GM23338 (cell line): ENCODE measurements around the gene TNFRSF8. TPM values are rescaled to one million over a fixed set of nuclear protein-coding genes. Genes with fewer than 3 reads are reported as not detected.

Experiments
- ATAC-seq: fragments of 200-7000 bp; cut with Tn5 transposase; 3 replicates; pipeline ENCODE4 v1.9.1; 2020
- DNase-seq: peaks from one replicate; pipeline ENCODE4 v3.0.0-alpha.2; 2015; ENCODE audit warnings: low spot score
- H2AFZ ChIP-seq: fragments of 200-600 bp; sonication (generic); 2 replicates; pipeline ENCODE4 v1.8.0; 2016; ENCODE audit warnings: antibody characterized with exemption, mild to moderate bottlenecking, moderate library complexity
- H3F3A ChIP-seq: fragments of 200-600 bp; sonication (generic); replicated peaks from 2 replicates; pipeline ENCODE4 v1.8.0; 2017; ENCODE audit warnings: antibody characterized with exemption, mixed run types, low read depth
- H3K27ac ChIP-seq: fragments of 200-600 bp; sonication (generic); 2 replicates; pipeline ENCODE4 v1.6.1; 2016; ENCODE audit warnings: low read depth
- H3K27me3 ChIP-seq: fragments of 200-600 bp; sonication (generic); 2 replicates; pipeline ENCODE4 v1.8.0; 2016; ENCODE audit warnings: mild to moderate bottlenecking, mixed run types, moderate library complexity; ENCODE audit not compliant: insufficient read depth
- H3K36me3 ChIP-seq: fragments of 200-600 bp; sonication (generic); 2 replicates; pipeline ENCODE4 v1.8.0; 2016; ENCODE audit warnings: mild to moderate bottlenecking; ENCODE audit not compliant: insufficient read depth
- H3K4me1 ChIP-seq: fragments of 200-600 bp; sonication (generic); 2 replicates; pipeline ENCODE4 v1.8.0; 2016; ENCODE audit warnings: mild to moderate bottlenecking, moderate library complexity; ENCODE audit not compliant: insufficient read depth
- H3K4me2 ChIP-seq: fragments of 200-600 bp; sonication (generic); 2 replicates; pipeline ENCODE4 v1.7.1; 2017; ENCODE audit warnings: mixed run types
- H3K4me3 ChIP-seq: fragments of 200-600 bp; sonication (generic); 2 replicates; pipeline ENCODE4 v1.6.1; 2016; ENCODE audit warnings: mixed run types
- H3K79me2 ChIP-seq: fragments of 200-600 bp; sonication (generic); replicated peaks from 2 replicates; pipeline ENCODE4 v1.8.0; 2017; ENCODE audit warnings: mild to moderate bottlenecking; ENCODE audit not compliant: insufficient read depth
- H3K9me2 ChIP-seq: fragments of 200-600 bp; sonication (generic); 2 replicates; pipeline ENCODE4 v1.8.0; 2017; ENCODE audit not compliant: insufficient read depth
- H4K20me1 ChIP-seq: fragments of 200-600 bp; sonication (generic); replicated peaks from 2 replicates; pipeline ENCODE4 v1.8.0; 2017; ENCODE audit warnings: mild to moderate bottlenecking; ENCODE audit not compliant: insufficient read depth
- H3K27ac Mint-ChIP-seq: 2 replicates; pipeline ENCODE4 v1.8.0; 2020; ENCODE audit warnings: inconsistent platforms, mild to moderate bottlenecking, moderate library complexity, mixed read lengths
- H3K27me3 Mint-ChIP-seq: 3 replicates; pipeline ENCODE4 v1.8.0; 2022; ENCODE audit warnings: low read depth, mild to moderate bottlenecking, moderate library complexity, mixed read lengths, inconsistent platforms; ENCODE audit not compliant: insufficient read depth, poor library complexity
- H3K36me3 Mint-ChIP-seq: 3 replicates; pipeline ENCODE4 v1.8.0; 2021; ENCODE audit warnings: low read depth, mild to moderate bottlenecking, inconsistent platforms, moderate library complexity, mixed read lengths
- H3K4me1 Mint-ChIP-seq: 3 replicates; pipeline ENCODE4 v1.8.0; 2020; ENCODE audit warnings: mild to moderate bottlenecking, inconsistent platforms, mixed read lengths
- H3K4me3 Mint-ChIP-seq: 3 replicates; pipeline ENCODE4 v1.8.0; 2021; ENCODE audit warnings: moderate library complexity, mild to moderate bottlenecking, inconsistent platforms, mixed read lengths
- H3K9me3 Mint-ChIP-seq: 3 replicates; pipeline ENCODE4 v1.8.0; 2020; ENCODE audit warnings: moderate library complexity, mild to moderate bottlenecking, inconsistent platforms, mixed read lengths
- CREB1 ChIP-seq: fragments of 250-450 bp; sonication (Bioruptor Pico); IDR thresholded peaks from 2 replicates; pipeline ENCODE4 v1.5.0; 2020; ENCODE audit warnings: low read depth, mild to moderate bottlenecking, moderate library complexity
- ZNF462 ChIP-seq: fragments of 250-450 bp; sonication (Bioruptor Pico); IDR thresholded peaks from 2 replicates; pipeline ENCODE4 v1.5.0; 2020; ENCODE audit warnings: mild to moderate bottlenecking, moderate library complexity
- polyA plus RNA-seq: library from polyadenylated mRNA; unstranded; fragments of >200 nt; fragmentation: Nextera tagmentation; extraction: Ambion mirVana; gene quantifications from 2 replicates; pipeline ENCODE4 v1.2.1, GENCODE V29; 2016
- total RNA-seq: library from RNA; depleted of rRNA; stranded (reverse); fragments of >200 nt; shearing (Covaris generic); gene quantifications from 2 replicates; pipeline ENCODE4 v1.2.3, GENCODE V29; 2014
- TF ChIP-seq, protein P1 (sequence below), 2 experiments: fragments of 200-600 bp in 1 of 2; sonication (generic) in 1 of 2; conservative IDR thresholded peaks; 2 replicates each; pipeline versions ENCODE4 v1.5.1 to v1.6.1; 2016 to 2017; ENCODE audit warnings: antibody characterized with exemption in 2 of 2, low read depth in 2 of 2, mild to moderate bottlenecking in 2 of 2, moderate library complexity in 1 of 2

TNFRSF8 gene
- total and polyA plus RNA-seq, 2 experiments from 2014 or later = 11.7 to 28.2 TPM

DNA sequence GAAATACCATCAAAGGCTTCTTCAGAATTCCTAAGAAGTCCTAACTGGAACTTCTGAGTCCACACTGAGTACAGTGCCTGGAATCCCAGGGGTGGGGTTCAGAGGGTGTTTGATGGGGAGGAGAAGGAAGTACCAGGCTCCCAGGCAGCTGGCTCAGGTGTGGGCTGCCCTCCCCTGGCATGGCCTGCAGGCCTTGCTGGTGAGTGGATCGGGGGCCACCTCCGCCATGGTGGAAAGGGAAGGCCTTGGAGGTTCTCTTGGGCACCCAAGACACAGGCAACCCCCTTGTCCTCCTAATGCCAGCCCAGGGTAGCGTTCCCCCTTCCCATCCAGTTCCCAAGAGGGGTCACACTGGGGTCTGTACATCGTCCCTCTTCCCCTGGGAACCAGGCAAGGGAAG is 76.9 kb downstream of the TNFRSF8 start:
- Mint-ChIP-seq H3K9me3 (no peaks in the 10 kb centered on the region), H3K4me3 (no peak overlapping the region), H3K27me3 (peaks cover 3% of the 10 kb centered on the region), H3K27ac (no peak overlapping the region), H3K4me1 (peaks cover 2% of the 10 kb centered on the region; the same call in 1 of the 3 replicates), H3K36me3 (no peaks in the 10 kb centered on the region; the same call in 2 of the 3 replicates)
- no peak overlapping the region for H3K4me2 ChIP-seq
- ATAC-seq = no peak
- TF ChIP-seq ZNF462 (CRISPR knock-in tag) (no peak), CREB1 (no peak)
- TF ChIP-seq, protein P1, sequence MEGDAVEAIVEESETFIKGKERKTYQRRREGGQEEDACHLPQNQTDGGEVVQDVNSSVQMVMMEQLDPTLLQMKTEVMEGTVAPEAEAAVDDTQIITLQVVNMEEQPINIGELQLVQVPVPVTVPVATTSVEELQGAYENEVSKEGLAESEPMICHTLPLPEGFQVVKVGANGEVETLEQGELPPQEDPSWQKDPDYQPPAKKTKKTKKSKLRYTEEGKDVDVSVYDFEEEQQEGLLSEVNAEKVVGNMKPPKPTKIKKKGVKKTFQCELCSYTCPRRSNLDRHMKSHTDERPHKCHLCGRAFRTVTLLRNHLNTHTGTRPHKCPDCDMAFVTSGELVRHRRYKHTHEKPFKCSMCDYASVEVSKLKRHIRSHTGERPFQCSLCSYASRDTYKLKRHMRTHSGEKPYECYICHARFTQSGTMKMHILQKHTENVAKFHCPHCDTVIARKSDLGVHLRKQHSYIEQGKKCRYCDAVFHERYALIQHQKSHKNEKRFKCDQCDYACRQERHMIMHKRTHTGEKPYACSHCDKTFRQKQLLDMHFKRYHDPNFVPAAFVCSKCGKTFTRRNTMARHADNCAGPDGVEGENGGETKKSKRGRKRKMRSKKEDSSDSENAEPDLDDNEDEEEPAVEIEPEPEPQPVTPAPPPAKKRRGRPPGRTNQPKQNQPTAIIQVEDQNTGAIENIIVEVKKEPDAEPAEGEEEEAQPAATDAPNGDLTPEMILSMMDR (conservative IDR thresholded peaks at IDR 0.05; ENCODE audit: low read depth in 2 of 2) = no peak
- DNase-seq = no peak
- H3K4me1 ChIP-seq = no peaks in the 10 kb centered on the region
- H2AFZ ChIP-seq = no peak overlapping the region
- no peaks in the 10 kb centered on the region for H3K9me2 ChIP-seq
- no peaks in the 10 kb centered on the region for H3F3A ChIP-seq
- H3K36me3 ChIP-seq = no peaks in the 10 kb centered on the region; the same call in 1 of the 2 replicates
- no peak overlapping the region for H3K4me3 ChIP-seq
- H3K27ac ChIP-seq = no peak overlapping the region
- no peaks in the 10 kb centered on the region for H3K79me2 ChIP-seq
- no peaks in the 10 kb centered on the region for H4K20me1 ChIP-seq
- no peaks in the 10 kb centered on the region for H3K27me3 ChIP-seq
